ENCODE data around the gene TCN2.

GRCh38 chr22:30611197-30611596 lies 4.2 kb downstream of the TCN2 start:
- TF ChIP-seq, protein P1, sequence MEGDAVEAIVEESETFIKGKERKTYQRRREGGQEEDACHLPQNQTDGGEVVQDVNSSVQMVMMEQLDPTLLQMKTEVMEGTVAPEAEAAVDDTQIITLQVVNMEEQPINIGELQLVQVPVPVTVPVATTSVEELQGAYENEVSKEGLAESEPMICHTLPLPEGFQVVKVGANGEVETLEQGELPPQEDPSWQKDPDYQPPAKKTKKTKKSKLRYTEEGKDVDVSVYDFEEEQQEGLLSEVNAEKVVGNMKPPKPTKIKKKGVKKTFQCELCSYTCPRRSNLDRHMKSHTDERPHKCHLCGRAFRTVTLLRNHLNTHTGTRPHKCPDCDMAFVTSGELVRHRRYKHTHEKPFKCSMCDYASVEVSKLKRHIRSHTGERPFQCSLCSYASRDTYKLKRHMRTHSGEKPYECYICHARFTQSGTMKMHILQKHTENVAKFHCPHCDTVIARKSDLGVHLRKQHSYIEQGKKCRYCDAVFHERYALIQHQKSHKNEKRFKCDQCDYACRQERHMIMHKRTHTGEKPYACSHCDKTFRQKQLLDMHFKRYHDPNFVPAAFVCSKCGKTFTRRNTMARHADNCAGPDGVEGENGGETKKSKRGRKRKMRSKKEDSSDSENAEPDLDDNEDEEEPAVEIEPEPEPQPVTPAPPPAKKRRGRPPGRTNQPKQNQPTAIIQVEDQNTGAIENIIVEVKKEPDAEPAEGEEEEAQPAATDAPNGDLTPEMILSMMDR (IDR thresholded peaks at IDR 0.05), result no peak
- TF ChIP-seq POLR2AphosphoS5 (IDR thresholded peaks at IDR 0.05) (no peak), POLR2A (IDR thresholded peaks at IDR 0.05) (no peak), EP300 (IDR thresholded peaks at IDR 0.05) (no peak)

All from sigmoid colon (tissue), 4 donors.